Activated T-cell treated with anti-CD3 and anti-CD28 coated beads for 24 hours (primary cell): Measurements from ENCODE around the gene ANKRD33B.
"Not testable (repeated sequence)": the region's sequence is repeated elsewhere in the genome, so short reads cannot be mapped to it uniquely, and the experiment has no call there.

ENCODE experiments used
- DNase-seq: peaks from one replicate; pipeline ENCODE4 v3.0.0-alpha.2; 2020; ENCODE audit warnings: low read depth

The ANKRD33B gene

GRCh38 chr5:10636363-10637142 lies 72.7 kb downstream of the ANKRD33B start:
- no peak for DNase-seq

GRCh38 chr5:10637944-10638343 lies 74.1 kb downstream of the ANKRD33B start:
- DNase-seq: no peak

GRCh38 chr5:10638723-10639122 lies 74.9 kb downstream of the ANKRD33B start:
- not testable (repeated sequence) for DNase-seq

GRCh38 chr5:10639846-10640368 lies 76.0 kb downstream of the ANKRD33B start:
- no peak for DNase-seq

- DNase-seq: no peak
Observed at GRCh38 chr5:10642367-10642766, 78.5 kb downstream of the ANKRD33B start.

- no peak for DNase-seq
Observed at GRCh38 chr5:10644192-10644591, 80.3 kb downstream of the ANKRD33B start.

- no peak for DNase-seq
Observed at GRCh38 chr5:10645146-10645545, 81.3 kb downstream of the ANKRD33B start.

GRCh38 chr5:10645671-10646070 lies 81.8 kb downstream of the ANKRD33B start:
- no peak for DNase-seq

GRCh38 chr5:10647640-10648039 lies 83.8 kb downstream of the ANKRD33B start:
- DNase-seq: no peak

- DNase-seq: no peak
Observed at GRCh38 chr5:10648806-10649665, 85.2 kb downstream of the ANKRD33B start.

- DNase-seq: no peak
Observed at GRCh38 chr5:10649666-10650380, 86.0 kb downstream of the ANKRD33B start.

GRCh38 chr5:10652151-10652550 lies 88.3 kb downstream of the ANKRD33B start:
- DNase-seq: no peak

- no peak for DNase-seq
Observed at GRCh38 chr5:10652606-10653005, 88.7 kb downstream of the ANKRD33B start.

- no peak for DNase-seq
Observed at GRCh38 chr5:10653043-10653442, 89.2 kb downstream of the ANKRD33B start.

GRCh38 chr5:10653751-10654400 lies 90.0 kb downstream of the ANKRD33B start:
- no peak for DNase-seq

- DNase-seq: no peak
Observed at GRCh38 chr5:10654566-10654965, 90.7 kb downstream of the ANKRD33B start.

GRCh38 chr5:10655161-10655971 lies 91.5 kb downstream of the ANKRD33B start:
- DNase-seq: no peak

- DNase-seq: no peak
Observed at GRCh38 chr5:10655972-10656830, 92.3 kb downstream of the ANKRD33B start.

- DNase-seq: no peak
Observed at GRCh38 chr5:10658265-10658664, 94.4 kb downstream of the ANKRD33B start.

- no peak for DNase-seq
Observed at GRCh38 chr5:10660135-10660534, 96.3 kb downstream of the ANKRD33B start.
